NCI-H345 treated with DMSO at 0.1 percent for 48 hours (cell line): ENCODE measurements around the gene FHL1.
"Not testable (repeated sequence)": the region's sequence is repeated elsewhere in the genome, so short reads cannot be mapped to it uniquely, and the experiment has no call there.

ENCODE experiments used
- DNase-seq: peaks from one replicate; lab custom pipeline; 2025; ENCODE audit not compliant: unreplicated experiment; lab: John Stamatoyannopoulos, UW

FHL1 gene

DNA sequence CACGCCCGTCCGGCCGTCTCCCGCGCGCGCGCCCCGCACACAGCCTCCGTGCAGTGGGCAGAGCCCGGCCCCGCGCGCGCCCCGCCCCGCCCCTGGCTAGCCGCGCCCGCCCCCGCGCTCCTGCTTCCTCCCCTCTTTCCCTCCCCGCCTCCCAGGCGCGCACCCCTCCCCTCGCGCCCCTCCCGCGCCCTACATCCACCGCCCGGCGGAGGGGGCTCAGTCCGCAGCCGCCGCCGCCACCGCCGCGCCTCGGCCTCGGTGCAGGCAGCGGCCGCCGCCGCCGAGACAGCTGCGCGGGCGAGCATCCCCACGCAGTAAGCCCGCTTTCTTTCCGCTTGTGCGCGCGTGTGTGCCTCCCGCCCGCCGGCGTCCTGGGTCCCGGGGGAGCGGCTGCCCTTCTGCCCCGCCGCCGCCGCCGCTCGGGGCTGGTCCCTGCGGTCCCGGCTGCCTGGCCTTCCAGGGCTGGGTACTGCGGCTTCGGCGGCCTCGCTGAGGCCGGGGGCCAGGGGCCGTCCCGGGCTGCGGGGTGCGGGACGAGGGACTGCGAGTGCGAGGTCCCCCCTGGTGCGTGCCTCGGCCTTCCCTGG is at the start of gene FHL1:
Gene FHL1 (plus strand): TSS at position 219 of the 587 bp plus-strand sequence.
- no peak for DNase-seq

DNA sequence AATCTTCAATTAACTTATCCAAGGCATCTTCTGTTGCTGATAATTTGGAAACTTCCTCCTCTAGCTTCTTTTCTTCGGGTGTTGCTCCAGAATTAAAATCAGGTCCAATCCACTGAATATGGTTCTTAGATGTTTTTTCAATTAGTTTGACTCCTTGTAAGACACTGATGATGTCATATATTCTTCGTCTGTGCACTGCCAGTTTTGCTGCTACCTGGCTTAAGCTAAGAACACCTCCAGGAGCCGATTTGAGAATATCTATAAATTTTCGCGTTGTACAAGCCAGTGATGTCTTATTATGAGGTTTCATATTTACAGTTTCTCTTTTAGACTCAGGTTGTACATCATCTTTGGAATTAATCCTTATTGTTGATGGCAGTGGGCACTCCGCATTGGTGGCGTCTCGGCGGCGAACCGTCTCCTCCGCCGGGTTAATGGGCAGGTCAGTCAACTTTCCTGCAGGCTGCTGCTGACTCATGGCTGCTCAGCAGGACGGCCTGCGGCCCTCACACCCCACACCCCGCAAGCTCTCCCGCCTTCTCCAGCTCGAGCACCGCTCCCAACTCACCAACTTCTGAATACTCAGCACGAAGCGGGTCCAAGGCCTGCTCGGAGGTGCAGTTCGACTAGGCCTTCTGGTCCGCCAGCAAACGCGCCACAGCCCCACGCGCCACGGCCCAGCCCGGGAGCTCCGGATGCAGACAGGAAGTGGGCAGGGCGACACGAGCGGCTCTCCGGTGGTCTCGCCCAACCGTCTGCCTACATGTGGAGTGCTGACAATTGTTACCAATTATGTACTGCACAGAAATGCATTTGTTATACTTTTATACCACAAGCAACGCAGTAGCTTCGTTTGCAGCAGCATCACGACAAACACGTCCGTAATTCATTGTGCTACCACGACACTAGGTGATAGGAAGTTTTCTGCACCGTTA is 49.2 kb upstream of the FHL1 start:
- DNase-seq: no peak

DNA sequence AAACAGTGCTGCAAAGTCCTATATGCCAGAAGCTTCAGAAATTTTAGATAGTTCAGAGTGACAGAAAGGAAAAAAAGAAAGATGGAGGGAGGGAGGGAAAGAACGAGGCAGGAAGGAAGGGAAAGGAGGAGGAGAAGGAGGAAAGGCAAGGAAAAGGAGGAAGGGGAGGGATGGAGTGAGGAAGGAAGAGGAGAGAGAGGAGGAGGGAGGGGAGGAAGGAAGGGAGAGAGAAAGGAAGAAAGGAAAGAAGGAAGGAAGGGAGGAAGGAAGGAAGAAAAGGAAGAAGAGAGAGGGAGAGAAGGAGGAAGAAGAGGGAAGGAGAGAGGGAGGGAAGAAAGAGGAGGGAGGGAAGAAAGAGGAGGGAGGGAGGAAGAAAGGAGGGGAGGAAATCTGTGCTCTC is 42.4 kb upstream of the FHL1 start:
- DNase-seq: no peak

DNA sequence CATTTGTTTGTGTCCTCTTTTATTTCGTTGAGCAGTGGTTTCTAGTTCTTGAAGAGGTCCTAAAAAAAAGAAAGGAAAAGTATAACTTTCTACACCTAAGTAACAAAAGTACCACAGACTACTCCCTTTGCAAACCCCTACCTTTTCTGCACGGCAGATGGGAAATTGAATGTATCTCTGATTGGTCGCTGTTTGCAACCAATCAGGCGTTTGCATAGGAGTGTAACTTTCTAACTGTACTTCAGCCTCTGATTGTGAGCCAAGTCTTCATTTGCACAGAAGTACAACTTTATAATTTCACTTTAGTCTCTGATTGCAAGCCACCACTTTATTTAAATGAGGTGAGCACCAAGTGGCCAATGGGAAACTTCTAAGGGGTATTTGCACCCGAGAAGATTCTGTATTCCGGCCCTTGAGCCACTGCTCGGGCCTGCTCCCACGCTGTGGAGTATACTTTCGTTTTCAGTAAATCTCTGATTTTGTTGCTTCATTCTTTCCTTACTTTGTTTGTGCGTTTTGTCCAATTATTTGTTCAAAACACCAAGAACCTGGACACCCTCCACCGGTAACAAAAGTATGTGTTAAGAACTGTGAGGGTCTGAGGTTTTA is 40.3 kb upstream of the FHL1 start:
- DNase-seq: no peak

DNA sequence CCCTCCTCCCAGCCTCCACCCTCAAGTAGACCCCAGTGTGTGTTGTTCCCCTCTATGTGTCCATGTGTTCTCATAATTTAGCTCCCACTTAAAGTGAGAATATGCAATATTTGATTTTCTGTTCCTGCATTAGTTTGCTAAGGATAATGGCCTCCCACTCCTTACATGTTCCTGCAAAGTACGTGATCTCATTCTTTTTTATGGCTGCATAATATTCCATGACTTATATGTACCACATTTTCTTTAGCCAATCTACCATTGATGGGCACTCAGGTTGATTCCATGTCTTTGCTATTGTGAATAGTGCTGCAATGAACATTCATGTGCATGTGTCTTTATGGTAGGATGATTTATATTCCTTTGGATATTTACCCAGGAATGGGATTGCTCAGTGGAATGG is 38.4 kb upstream of the FHL1 start:
- DNase-seq: not testable (repeated sequence)

DNA sequence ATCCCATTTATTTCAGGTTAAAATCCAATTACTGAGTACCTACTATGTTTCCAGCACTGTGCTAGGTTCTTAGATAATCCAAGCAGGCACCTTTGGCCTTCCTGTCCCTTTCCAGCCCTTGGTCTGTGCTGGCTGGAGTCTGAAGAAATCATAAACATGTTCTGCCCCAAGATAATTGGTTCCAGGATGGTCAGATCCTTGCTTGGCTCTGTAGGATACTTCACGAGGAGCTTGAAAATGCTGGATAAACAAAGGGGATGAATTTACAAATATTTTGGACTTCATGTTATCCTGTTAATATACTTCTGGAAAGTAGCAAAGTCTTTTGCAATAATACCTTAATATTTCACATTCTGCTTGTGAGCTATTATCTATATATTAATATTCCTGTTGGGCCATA is 35.0 kb upstream of the FHL1 start:
- DNase-seq: no peak

DNA sequence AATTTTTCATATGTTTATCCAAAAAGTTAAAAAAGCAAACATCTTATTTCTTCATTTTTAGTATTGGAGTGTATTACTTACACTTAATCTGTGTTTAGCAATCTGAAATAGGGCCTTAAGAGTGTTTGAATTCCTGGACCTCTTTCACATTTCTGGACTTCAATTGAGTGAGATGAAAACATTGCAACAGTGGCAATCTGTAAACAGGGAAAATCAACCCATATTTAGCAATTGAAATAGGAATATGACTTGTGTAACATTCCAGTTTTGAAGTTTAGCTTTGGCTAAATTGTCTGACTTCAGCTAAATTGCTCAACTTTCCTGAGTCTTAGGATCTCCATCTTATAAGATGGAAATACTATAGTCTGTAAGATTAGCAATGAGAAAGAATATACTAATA is 34.6 kb upstream of the FHL1 start:
- no peak for DNase-seq

DNA sequence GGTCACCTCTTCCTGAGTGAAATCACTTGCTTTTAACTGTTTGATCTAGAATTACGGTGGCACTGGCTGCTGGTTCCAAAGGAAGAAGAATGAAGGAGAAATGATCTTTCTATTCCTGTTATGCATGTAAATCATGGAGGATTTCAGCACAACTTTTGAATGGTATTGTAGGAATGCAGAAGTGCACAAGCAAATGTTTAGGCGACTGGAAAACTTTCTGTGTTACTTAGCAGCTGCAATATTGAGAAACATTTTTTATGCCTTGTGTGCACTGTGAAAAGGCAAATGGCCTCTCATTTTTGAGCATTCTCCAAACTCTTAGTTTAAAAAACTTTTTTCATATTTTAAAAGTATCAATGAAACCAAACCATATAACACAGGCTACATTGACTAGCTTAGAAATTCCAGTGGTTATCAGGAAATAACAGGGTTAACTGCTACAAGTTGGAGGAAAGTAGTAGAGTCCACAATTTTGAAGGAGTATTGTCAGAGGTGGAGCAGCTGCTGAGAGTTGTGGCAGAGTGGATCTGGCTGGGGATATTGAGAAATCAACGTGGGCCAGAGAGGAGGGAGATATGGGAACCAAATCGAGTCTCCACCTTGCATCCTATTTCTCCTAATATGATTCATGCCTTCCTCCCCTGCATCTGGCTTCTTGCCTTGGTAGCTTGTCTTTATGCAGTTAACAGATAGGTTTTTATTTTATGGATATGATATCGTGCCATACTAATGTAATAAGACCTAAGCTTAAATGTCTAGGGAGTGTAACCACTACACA is 32.0 kb upstream of the FHL1 start:
- DNase-seq: no peak

DNA sequence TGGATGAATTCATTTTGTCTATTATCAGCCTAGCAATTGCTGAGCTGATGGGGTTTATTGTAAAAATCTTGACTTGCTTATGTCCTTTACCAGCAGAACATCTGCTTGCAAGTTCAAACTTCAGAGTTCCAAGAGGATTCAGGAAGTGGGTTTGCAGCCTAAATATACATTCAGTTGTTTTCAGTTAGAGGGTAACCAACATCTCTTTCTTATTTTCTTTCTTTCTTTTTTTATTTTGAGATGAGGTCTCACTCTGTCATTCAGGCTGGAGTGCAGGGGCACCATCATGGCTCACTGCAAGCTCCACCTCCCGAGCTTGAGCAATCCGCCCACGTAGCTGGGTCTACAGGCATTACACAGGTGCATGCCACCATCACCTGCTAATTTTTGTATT is 31.4 kb upstream of the FHL1 start:
- no peak for DNase-seq

DNA sequence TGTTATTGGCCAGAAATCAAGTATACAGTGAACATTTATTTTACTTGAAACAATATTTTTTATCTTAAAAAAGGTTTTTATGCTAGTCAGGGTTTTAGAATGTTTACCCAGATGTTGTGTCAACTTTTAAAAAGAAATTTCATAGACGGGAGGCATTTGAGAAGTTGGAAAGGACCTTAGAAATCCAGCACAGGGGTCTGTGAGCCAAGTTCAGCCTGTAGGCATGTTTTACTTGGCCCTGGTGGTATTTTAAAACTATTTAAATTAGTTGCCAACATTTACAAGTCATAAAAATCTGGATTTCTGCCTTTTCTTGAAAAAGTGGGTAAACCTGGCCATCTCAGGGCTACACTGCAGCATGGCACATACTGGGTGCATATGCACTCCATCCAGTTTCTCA is 25.5 kb upstream of the FHL1 start:
- no peak for DNase-seq

DNA sequence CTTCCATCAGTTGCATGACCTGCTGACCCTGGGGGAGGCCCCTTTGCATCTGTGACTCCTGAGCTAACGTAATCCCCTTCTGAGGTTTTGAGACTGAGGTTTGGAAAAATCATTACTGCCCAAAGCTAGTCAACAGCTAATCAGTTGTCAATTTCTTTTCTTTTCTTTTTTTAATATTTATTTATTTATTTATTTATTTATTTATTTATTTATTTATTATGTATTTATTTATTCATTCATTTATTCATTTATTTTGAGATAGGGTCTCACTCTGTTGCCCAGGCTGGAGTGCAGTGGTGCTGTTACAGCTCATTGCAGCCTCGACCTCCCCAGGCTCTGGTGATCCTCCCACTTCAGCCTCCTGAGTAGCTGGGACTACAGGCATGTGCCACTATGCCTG is 25.1 kb upstream of the FHL1 start:
- DNase-seq: no peak

DNA sequence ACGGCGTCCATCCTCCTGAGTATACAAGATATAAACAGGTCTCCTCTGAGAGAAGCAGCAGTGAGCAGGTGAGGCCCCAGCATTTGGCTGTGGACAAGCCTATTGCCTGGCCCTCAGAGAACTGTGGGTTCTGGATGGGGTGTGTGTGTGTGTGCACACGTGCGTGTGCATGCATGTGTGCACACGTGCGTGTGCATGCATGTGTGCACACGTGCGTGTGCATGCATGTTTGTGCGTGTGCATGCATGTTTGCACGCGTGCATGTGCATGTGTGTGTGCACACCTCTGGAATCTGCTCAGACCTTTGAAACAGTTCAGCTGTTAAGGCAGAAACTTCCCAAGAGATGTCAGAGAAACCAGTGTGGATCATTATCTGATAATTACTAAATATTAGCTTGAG is 22.2 kb upstream of the FHL1 start:
- no peak for DNase-seq

DNA sequence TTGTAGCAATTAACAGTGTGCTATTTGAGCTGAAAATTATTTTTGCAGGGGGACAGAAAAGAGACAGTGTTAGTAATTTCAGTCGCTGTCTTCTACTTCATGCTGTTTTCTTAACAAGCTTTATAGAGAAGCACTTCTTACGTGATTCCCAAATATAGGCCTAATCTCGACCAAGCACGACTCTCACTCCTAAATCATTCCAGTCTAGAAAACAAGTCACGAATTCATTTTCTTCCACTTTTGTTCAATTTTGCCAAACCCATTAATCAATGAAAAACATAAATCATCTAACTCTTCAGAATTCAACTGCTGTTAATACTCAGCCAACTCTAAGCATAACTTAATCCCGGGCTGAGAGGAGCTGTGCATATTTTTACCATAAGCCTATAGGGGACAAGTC is 21.0 kb upstream of the FHL1 start:
- DNase-seq: no peak

DNA sequence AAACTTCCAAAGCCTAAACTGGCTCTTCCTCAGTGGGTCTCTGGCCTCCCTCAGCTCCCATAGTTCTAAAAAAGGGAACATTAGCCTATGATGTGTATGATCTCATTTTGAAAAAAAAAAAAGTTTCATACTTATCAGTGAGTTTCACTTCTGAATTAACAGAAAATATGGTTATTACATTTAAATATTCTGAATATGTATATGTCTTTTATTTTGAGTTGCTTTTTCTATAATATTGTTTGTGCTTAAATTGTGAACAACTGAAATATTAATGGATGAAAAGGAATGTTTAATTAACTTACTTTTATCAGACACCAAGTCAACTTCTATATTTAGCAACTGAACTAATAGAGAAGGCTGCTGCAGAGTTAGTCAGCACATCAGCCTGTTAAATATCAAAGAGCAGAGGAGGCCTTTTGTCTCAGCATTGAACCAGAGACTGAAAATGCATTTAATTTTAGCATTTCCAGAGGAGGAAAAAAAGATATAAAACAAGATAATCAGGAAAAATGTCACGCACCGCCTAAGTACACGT is 20.4 kb upstream of the FHL1 start:
- no peak for DNase-seq

DNA sequence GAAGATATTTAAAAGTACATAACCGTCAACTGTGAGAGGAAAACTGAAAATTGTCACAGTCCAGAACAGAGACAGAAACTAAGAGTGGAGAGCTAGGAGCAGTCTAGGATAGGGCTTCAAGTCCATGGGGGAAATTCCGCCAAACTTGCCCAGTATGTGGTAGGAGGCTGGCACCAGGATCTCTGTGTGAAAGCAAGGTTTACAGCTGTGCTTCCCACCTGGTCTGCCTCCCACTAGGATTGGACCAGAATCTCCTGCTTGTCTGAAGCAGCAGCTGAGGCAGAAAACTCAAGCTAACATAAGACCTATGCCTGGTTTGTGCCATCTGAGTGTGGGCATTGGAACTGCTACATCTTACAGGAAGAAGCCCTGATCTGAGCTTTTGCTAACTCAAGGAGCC is 18.6 kb upstream of the FHL1 start:
- DNase-seq: no peak

DNA sequence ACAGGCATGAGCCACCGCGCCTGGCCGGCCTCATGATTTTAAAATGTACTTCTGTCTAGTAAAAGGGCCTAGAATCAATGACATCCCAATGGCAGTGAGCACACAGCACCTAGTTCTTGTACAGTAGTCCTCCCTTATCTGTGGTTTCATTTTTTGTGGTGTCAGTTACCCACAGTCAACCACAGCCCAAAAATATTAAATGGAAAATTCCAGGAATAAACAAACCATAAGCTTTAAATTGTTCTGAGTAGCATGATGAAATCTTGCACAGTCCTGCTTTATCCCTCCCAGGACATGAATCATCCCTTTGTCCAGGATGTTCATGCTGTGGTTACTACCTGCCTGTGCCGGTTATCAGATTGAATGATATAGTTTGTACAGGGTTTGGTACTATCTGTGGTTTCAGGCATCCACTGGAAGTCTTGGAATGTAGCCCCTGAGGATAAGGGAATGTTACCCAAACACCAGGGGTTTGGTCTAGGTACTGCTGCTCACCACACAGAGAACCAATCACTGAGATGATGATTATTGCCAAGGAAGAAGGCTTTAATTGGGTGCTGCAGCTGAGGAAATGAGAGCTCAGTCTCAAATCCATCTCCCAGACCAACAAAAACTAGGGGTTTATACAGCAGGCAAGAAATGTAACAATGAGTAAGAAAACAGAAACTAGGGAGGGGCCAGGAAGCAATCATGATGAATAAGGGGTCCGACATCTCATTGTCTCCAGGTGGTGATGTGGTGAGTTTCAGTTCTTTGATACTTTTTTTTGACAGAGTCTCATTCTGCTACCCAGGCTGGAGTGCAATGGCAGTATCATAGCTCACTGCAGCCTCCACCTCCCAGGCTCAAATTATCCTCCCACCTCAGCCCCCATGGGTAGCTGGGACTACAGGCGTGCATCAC is 16.2 kb upstream of the FHL1 start:
- no peak for DNase-seq

DNA sequence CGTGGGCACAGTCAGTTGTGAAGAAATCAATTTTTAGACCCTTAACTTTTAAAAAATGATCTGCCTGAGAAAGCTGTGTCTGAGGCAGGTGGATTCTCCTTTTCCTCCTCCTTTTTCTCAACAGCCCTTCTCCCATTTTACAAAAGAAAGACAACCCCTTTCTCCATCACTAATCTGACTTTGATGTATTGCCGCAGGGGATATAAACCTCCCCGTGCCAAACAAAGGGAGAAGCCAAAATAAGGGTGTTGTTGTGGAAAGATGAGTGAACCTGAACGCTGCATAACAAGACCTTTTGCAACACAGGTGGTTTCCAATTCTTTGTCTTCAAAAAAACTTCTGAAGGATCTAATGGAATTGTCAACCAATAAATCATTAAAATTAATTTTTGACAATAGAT is 8.4 kb upstream of the FHL1 start:
- DNase-seq: no peak

DNA sequence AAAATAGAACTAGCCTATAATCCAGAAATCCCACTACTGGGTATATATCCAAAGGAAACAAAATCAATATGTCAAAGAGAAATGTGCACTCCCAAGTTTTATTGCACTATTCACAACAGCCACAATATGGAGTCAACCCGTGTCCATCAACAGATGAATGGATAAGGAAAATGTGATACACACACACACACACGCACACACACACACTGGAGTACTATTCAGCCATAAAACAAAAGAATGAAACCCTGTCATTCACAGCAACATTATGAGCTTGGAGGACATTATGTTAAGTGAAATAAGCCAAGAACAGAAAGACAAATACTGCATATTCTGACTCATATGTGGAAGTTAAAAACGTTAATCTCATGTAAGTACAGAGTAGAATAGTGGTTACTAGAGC is 5.8 kb upstream of the FHL1 start:
- no peak for DNase-seq

DNA sequence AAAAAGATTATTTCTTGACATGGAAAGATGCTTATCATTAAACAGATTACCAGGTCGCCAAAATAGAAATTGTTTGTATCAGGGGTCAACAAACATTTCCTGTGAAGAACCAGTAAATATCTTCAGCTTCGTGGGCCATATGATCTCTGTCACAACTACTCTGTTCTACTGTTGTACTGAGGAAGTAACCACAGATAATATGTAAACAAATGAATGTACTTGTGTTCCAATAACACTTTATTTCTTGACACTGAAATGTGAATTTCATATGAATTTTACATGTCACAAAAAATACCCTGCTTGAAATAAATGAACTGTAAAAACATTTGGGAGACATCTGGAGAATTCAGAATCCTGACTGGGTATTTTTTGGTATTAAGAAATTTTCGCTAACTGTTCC is 4.7 kb upstream of the FHL1 start:
- no peak for DNase-seq

DNA sequence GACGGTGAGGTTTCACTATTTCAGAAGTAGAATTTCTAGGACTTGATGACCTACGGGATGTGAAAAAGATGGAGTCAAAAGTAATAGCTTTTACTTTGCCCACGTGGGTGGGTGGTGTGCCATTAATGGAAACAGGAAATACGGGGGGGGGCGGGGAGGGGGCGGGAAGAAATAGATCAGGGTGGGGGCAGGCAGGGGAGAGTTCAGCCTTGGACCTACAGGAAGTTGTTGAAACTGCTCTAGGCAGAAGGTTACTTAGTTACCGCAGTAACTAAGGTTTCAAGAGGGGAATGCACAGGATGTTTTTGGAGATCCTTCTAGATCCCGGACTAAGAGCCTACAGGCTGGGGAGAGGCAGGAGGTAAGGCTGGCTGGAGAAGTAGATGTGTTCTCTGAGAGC is 3.6 kb upstream of the FHL1 start:
- no peak for DNase-seq
